Transverse colon (tissue), 4 donors: Measurements from ENCODE around the gene C2orf15. TPM values are rescaled to one million over a fixed set of nuclear protein-coding genes. Genes with fewer than 3 reads are reported as not detected.
A peak's percentile ranks its signal among the peaks of the same experiment; 100 is the strongest.

ENCODE experiments used
- DNase-seq: peaks from one replicate; pipeline ENCODE4 v3.0.0-alpha.2; 2019
- H3K27ac ChIP-seq, 4 donors: fragments of 200-600 bp; sonication (generic); 2 replicates each; pipeline ENCODE4 v1.5.1; 2016 to 2018; ENCODE audit warnings: inconsistent platforms in 4 of 4
- H3K27me3 ChIP-seq: fragments of 200-600 bp; sonication (generic); 2 replicates; pipeline ENCODE4 v1.5.1; 2017; ENCODE audit warnings: inconsistent platforms
- H3K36me3 ChIP-seq, 4 donors: fragments of 200-600 bp; sonication (generic); 2 replicates each; pipeline ENCODE4 v1.5.1; 2017 to 2019; ENCODE audit warnings: inconsistent platforms in 4 of 4
- H3K4me1 ChIP-seq, 4 donors: fragments of 200-600 bp; sonication (generic); 2 replicates each; pipeline ENCODE4 v1.5.1; 2017 to 2020; ENCODE audit warnings: inconsistent platforms in 4 of 4
- H3K4me3 ChIP-seq, 4 donors: fragments of 200-600 bp; sonication (generic); 1 replicate in 1 of 4; 2 replicates in 3 of 4; pipeline versions ENCODE4 v1.5.1 to v1.6.1; 2017 to 2019; ENCODE audit warnings: inconsistent platforms in 4 of 4
- H3K9me3 ChIP-seq, 2 donors: fragments of 200-600 bp; sonication (generic); 2 replicates each; pipeline ENCODE4 v1.5.1; 2017 to 2019; ENCODE audit warnings: inconsistent platforms in 2 of 2
- CTCF ChIP-seq, 5 experiments: fragments of 200-600 bp in 3 of 5; fragments of 450-650 bp in 2 of 5; sonication (generic) in 3 of 5; IDR thresholded peaks; 1 replicate in 2 of 5; 2 replicates in 3 of 5; pipeline ENCODE4 v1.5.1; 2016 to 2017; ENCODE audit warnings: antibody characterized with exemption in 5 of 5, inconsistent platforms in 3 of 5, mild to moderate bottlenecking in 2 of 5, moderate library complexity in 1 of 5
- EP300 ChIP-seq: sonication (generic); formaldehyde crosslinking; IDR thresholded peaks from one replicate; pipeline ENCODE4 v1.6.1; 2017; ENCODE audit warnings: antibody characterized with exemption, low read depth
- POLR2A ChIP-seq: fragments of 450-650 bp; IDR thresholded peaks from one replicate; pipeline ENCODE4 v1.6.1; 2016; ENCODE audit warnings: antibody characterized with exemption, mild to moderate bottlenecking, moderate library complexity
- POLR2AphosphoS5 ChIP-seq, 3 donors: sonication (generic); formaldehyde crosslinking; IDR thresholded peaks; one replicate each; pipeline ENCODE4 v1.6.1; 2016; ENCODE audit warnings: antibody characterized with exemption in 3 of 3
- WGBS, 2 donors: methylation state at CpG; one replicate each; pipeline ENCODE4 v1.1.5; 2018; ENCODE audit warnings: low coverage in 1 of 2; 5-methylcytosine and 5-hydroxymethylcytosine counted together
- in situ Hi-C, 4 donors: fragments of 200-750 bp; cut with MboI; loops; one replicate each; pipeline versions ENCODE4 v1.15.0 to v1.15.1; 2017; ENCODE audit warnings: low sequenced_read_pairs in 3 of 4, low pct_ligation_motif_present in 1 of 4, low pct_unique_long_range_greater_than_20kb in 1 of 4
- intact Hi-C: fragments of 100-400 bp; cut with DNase I; formaldehyde crosslinking; loops from one replicate; pipeline ENCODE4 v1.15.1; 2023; ENCODE audit warnings: low total_unique reads
- total RNA-seq, 4 donors: library from RNA; depleted of rRNA; stranded (reverse); fragments of >200 nt; gene quantifications; one replicate each; pipeline ENCODE4 v1.1.0, GENCODE V29; 2016

Gene C2orf15
- total RNA-seq, 4 donors from 2014 or later, result 0.82 to 3.7 (median 1.8) TPM; not detected in 1

GRCh38 chr2:99139003-99139402 lies 2.5 kb upstream of the C2orf15 start:
- H3K9me3 ChIP-seq, result no peaks in the 10 kb centered on the region
- H3K27ac ChIP-seq, result no peak overlapping the region
- no peaks in the 10 kb centered on the region for H3K27me3 ChIP-seq
- peaks cover 0 to 5% (median 0%) of the 10 kb centered on the region in 4 donors for H3K36me3 ChIP-seq
- 97 to 100% methylated on average over 3 to 4 of the region's 4 CpGs for WGBS, 2 donors
- peaks cover 6 to 19% (median 12%) of the 10 kb centered on the region in 4 donors for H3K4me1 ChIP-seq
- no peak overlapping the region for H3K4me3 ChIP-seq
- TF ChIP-seq POLR2A (no peak), POLR2AphosphoS5 (IDR thresholded peaks at IDR 0.05) (no peak), CTCF (IDR thresholded peaks at IDR 0.05) (no peak), EP300 (no peak)
- DNase-seq, result no peak
- intact Hi-C loops, result no loop called here
- in situ Hi-C loops, result no loop called here

GRCh38 chr2:99140056-99140859 lies 1.2 kb upstream of the C2orf15 start:
- Histone ChIP-seq H3K27me3 (no peaks in the 10 kb centered on the region), H3K9me3 (no peaks in the 10 kb centered on the region), H3K4me3 (peak overlapping the region; percentile 60 to 96 (median 82)), H3K27ac (peak overlapping the region; percentile 90 to 97 (median 96)), H3K36me3 (no peaks in the 10 kb centered on the region), H3K4me1 (peaks cover 6 to 19% (median 12%) of the 10 kb centered on the region in 4 donors)
- TF ChIP-seq CTCF (IDR thresholded peaks at IDR 0.05) (no peak), POLR2AphosphoS5 (IDR thresholded peaks at IDR 0.05) (no peak), EP300 (no peak), POLR2A (no peak)
- in situ Hi-C loops (no loop called here), intact Hi-C loops (no loop called here)
- 23 to 35% methylated on average over 9 to 17 of the region's 17 CpGs for WGBS, 2 donors
- no peak for DNase-seq

- intact Hi-C loops, result no loop called here
- peaks cover 6 to 19% (median 12%) of the 10 kb centered on the region in 4 donors for H3K4me1 ChIP-seq
- H3K36me3 ChIP-seq, result no peaks in the 10 kb centered on the region
- H3K9me3 ChIP-seq, result no peaks in the 10 kb centered on the region
- in situ Hi-C loops, result no loop called here
- WGBS, 2 donors, result 1% methylated on average over 16 of the region's 21 CpGs; no CpG with 5 or more reads in 1 of the 2 donors
- TF ChIP-seq EP300 (no peak), POLR2A (no peak), POLR2AphosphoS5 (IDR thresholded peaks at IDR 0.05) (no peak), CTCF (IDR thresholded peaks at IDR 0.05) (no peak)
- H3K27me3 ChIP-seq, result no peaks in the 10 kb centered on the region
- peak overlapping the region; percentile 90 to 97 (median 96) for H3K27ac ChIP-seq
- no peak for DNase-seq
- peak overlapping the region; percentile 60 to 96 (median 82) for H3K4me3 ChIP-seq
Observed at GRCh38 chr2:99140860-99141109, 722 bp upstream of the C2orf15 start.

- no peak for TF ChIP-seq EP300
- TF ChIP-seq POLR2A, result no peak
- TF ChIP-seq POLR2AphosphoS5 (IDR thresholded peaks at IDR 0.05), result no peak
- no peak for TF ChIP-seq CTCF (IDR thresholded peaks at IDR 0.05)
- intact Hi-C loops (no loop called here), in situ Hi-C loops (no loop called here)
- H3K9me3 ChIP-seq, result no peaks in the 10 kb centered on the region
- H3K27ac ChIP-seq, result no peak overlapping the region
- H3K27me3 ChIP-seq, result no peaks in the 10 kb centered on the region
- H3K4me3 ChIP-seq, result no peak overlapping the region
- 87 to 100% methylated on average over 1 of the region's 1 CpG for WGBS, 2 donors
- H3K4me1 ChIP-seq, result peaks cover 3 to 10% (median 7%) of the 10 kb centered on the region in 4 donors
- H3K36me3 ChIP-seq, result no peaks in the 10 kb centered on the region
- DNase-seq, result no peak
Observed at GRCh38 chr2:99150706-99151105, 9.2 kb downstream of the C2orf15 start.
